ENCODE data around the gene ANKRD10. TPM values are rescaled to one million over a fixed set of nuclear protein-coding genes. Genes with fewer than 3 reads are reported as not detected.

Gene ANKRD10
- total RNA-seq, 1 donor: 128 TPM

DNA sequence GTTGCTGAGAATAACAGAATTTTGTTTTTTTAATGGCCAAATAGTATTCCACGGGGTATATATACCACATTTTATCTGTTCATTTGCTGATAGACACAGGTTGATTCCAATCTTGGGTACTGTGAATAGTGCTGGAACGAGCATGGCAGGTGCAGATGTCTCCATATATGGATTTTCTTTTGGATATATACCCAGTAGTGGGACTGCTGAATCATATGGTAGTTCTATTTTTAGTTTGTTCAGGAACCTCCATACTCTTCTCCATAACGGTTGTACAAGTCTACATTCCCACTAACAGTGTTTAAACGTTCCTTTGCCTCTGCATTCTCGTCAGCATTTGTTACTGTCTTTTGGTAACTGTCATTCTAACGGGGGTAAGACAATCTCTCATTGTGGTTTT is 17.3 kb downstream of the ANKRD10 start:
- Histone ChIP-seq H3K4me2 (ENCODE audit: insufficient read depth, low read length) (no peak overlapping the region), H3K9me3 (ENCODE audit: low read depth, low read length) (no peaks in the 10 kb centered on the region), H2AFZ (ENCODE audit: low read length) (no peak overlapping the region), H4K20me1 (ENCODE audit: insufficient read depth, low read length) (peaks cover 10% of the 10 kb centered on the region), H3K79me2 (ENCODE audit: insufficient read depth, low read length) (peaks cover 29% of the 10 kb centered on the region), H3K4me3 (ENCODE audit: insufficient read depth, low read length) (no peak overlapping the region), H3K36me3 (ENCODE audit: insufficient read depth, low read length) (peaks cover 43% of the 10 kb centered on the region), H3K27me3 (ENCODE audit: insufficient read depth, low read length) (no peaks in the 10 kb centered on the region), H3K4me1 (ENCODE audit: insufficient read depth, low read length) (no peaks in the 10 kb centered on the region), H3K27ac (ENCODE audit: low read depth, low read length) (no peak overlapping the region)
- TF ChIP-seq, protein P1, sequence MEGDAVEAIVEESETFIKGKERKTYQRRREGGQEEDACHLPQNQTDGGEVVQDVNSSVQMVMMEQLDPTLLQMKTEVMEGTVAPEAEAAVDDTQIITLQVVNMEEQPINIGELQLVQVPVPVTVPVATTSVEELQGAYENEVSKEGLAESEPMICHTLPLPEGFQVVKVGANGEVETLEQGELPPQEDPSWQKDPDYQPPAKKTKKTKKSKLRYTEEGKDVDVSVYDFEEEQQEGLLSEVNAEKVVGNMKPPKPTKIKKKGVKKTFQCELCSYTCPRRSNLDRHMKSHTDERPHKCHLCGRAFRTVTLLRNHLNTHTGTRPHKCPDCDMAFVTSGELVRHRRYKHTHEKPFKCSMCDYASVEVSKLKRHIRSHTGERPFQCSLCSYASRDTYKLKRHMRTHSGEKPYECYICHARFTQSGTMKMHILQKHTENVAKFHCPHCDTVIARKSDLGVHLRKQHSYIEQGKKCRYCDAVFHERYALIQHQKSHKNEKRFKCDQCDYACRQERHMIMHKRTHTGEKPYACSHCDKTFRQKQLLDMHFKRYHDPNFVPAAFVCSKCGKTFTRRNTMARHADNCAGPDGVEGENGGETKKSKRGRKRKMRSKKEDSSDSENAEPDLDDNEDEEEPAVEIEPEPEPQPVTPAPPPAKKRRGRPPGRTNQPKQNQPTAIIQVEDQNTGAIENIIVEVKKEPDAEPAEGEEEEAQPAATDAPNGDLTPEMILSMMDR (IDR thresholded peaks at IDR 0.05; ENCODE audit: extremely low read depth, low read depth, low read length): no peak
- DNase-seq (ENCODE audit: insufficient read length, low spot score, missing footprints): no peak

DNA sequence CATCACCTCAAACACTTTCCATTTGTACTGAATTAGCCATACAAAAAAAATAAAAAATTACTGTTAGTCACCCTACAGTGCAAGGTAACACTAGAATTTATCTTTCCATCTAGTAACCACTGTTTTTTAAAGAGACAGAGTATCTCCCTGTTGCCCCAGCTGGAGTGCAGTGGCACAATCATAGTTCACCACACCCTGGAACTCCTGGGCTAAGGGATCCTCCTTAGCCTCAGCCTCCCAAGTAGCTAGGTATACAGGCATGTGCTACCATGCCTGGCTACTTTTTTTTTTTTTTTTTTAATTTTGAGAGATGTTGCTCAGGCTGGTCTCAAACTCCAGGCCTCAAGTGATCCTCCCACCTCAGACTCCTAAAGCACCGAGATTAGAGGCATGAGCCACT is 17.9 kb downstream of the ANKRD10 start:
- peaks cover 41% of the 10 kb centered on the region for H3K36me3 ChIP-seq (ENCODE audit: insufficient read depth, low read length)
- H3K27me3 ChIP-seq (ENCODE audit: insufficient read depth, low read length): no peaks in the 10 kb centered on the region
- peaks cover 29% of the 10 kb centered on the region for H3K79me2 ChIP-seq (ENCODE audit: insufficient read depth, low read length)
- TF ChIP-seq, protein P1 (IDR thresholded peaks at IDR 0.05; ENCODE audit: extremely low read depth, low read depth, low read length): no peak
- H3K9me3 ChIP-seq (ENCODE audit: low read depth, low read length): no peaks in the 10 kb centered on the region
- no peak overlapping the region for H2AFZ ChIP-seq (ENCODE audit: low read length)
- H4K20me1 ChIP-seq (ENCODE audit: insufficient read depth, low read length): peaks cover 10% of the 10 kb centered on the region
- DNase-seq (ENCODE audit: insufficient read length, low spot score, missing footprints): no peak
- H3K4me2 ChIP-seq (ENCODE audit: insufficient read depth, low read length): no peak overlapping the region
- H3K4me3 ChIP-seq (ENCODE audit: insufficient read depth, low read length): no peak overlapping the region
- no peak overlapping the region for H3K27ac ChIP-seq (ENCODE audit: low read depth, low read length)
- H3K4me1 ChIP-seq (ENCODE audit: insufficient read depth, low read length): no peaks in the 10 kb centered on the region

DNA sequence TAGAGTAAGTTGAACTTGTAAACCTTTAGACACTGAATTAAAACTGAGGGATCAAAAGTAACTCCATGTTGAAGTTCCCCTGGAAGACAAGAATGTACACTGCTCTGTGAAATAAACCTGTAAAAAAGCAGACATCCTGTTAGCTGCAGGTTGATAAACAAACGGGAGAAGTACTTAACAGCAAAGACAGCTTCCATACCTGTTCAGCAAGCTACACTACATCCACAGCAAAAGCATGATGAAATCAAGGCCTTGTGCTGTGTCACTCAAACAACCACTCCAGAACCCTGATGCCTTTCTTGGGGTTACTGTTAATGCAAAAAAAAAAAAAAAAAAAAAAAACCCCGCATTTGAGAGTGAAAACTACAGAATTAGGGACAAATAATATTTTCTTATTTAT is 20.8 kb downstream of the ANKRD10 start:
- peaks cover 7% of the 10 kb centered on the region for H4K20me1 ChIP-seq (ENCODE audit: insufficient read depth, low read length)
- TF ChIP-seq, protein P1 (IDR thresholded peaks at IDR 0.05; ENCODE audit: extremely low read depth, low read depth, low read length): no peak
- DNase-seq (ENCODE audit: insufficient read length, low spot score, missing footprints): no peak
- H3K27ac ChIP-seq (ENCODE audit: low read depth, low read length): no peak overlapping the region
- H3K4me1 ChIP-seq (ENCODE audit: insufficient read depth, low read length): no peaks in the 10 kb centered on the region
- H3K79me2 ChIP-seq (ENCODE audit: insufficient read depth, low read length): peaks cover 13% of the 10 kb centered on the region
- no peak overlapping the region for H2AFZ ChIP-seq (ENCODE audit: low read length)
- peaks cover 33% of the 10 kb centered on the region for H3K36me3 ChIP-seq (ENCODE audit: insufficient read depth, low read length)
- H3K4me2 ChIP-seq (ENCODE audit: insufficient read depth, low read length): no peak overlapping the region
- H3K4me3 ChIP-seq (ENCODE audit: insufficient read depth, low read length): no peak overlapping the region
- no peaks in the 10 kb centered on the region for H3K27me3 ChIP-seq (ENCODE audit: insufficient read depth, low read length)
- H3K9me3 ChIP-seq (ENCODE audit: low read depth, low read length): no peaks in the 10 kb centered on the region

GRCh38 chr13:110893571-110893970 is 21.3 kb downstream of the ANKRD10 start:
- no peak for DNase-seq (ENCODE audit: insufficient read length, low spot score, missing footprints)
- Histone ChIP-seq H4K20me1 (ENCODE audit: insufficient read depth, low read length) (peaks cover 7% of the 10 kb centered on the region), H3K4me3 (ENCODE audit: insufficient read depth, low read length) (no peak overlapping the region), H3K27ac (ENCODE audit: low read depth, low read length) (no peak overlapping the region), H3K9me3 (ENCODE audit: low read depth, low read length) (no peaks in the 10 kb centered on the region), H3K27me3 (ENCODE audit: insufficient read depth, low read length) (no peaks in the 10 kb centered on the region), H3K4me1 (ENCODE audit: insufficient read depth, low read length) (no peaks in the 10 kb centered on the region), H3K36me3 (ENCODE audit: insufficient read depth, low read length) (peaks cover 31% of the 10 kb centered on the region), H3K4me2 (ENCODE audit: insufficient read depth, low read length) (no peak overlapping the region), H2AFZ (ENCODE audit: low read length) (no peak overlapping the region), H3K79me2 (ENCODE audit: insufficient read depth, low read length) (peaks cover 13% of the 10 kb centered on the region)
- TF ChIP-seq, protein P1 (IDR thresholded peaks at IDR 0.05; ENCODE audit: extremely low read depth, low read depth, low read length): no peak
